Stimulated activated CD8-positive, alpha-beta memory T cell treated with anti-CD3 and anti-CD28 coated beads, Interleukin-7, amount 100 ng/mL, for 24 hours (primary cell): ENCODE data around the gene TNFSF8.

Experiments used
- DNase-seq: peaks from one replicate; pipeline ENCODE4 v3.0.0-alpha.2; 2020; ENCODE audit warnings: low read depth

Gene TNFSF8

DNA sequence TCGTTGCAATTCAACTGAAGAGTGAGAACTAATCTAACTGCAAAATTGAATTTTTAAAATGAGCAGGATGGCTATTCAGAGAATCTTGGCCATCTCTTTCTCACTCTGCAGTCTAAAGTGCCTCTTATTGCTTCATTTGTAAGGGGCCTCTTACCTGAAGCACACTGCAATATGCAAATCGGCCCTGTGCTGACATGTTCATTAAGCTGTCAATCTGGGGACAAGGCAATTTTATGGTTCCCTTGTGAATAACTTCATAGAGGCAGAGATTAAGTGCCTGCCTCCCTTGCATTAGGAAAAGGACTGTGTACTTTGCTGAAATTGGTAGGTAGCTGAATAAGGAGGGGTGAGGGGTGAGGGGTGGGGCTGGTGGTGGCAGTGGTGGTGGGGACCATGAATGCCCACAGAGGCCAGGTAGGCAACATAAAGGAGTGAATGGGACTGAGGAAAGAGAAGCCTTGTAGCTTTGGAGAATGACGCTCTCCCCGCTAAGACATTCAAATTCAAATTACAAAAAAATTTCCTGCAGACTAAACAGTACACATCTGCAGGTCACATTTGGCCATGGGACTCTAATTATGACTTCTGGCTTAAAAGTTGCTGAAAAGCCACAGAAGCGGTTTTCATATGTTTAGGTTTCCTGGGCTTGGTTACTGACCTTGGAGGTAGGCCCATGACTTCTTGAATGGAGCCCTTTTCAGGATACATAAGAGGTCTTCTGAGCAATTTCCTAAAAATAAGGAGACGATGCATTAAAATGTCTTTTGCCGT lies 25.0 kb downstream of the TNFSF8 start:
- DNase-seq: no peak

DNA sequence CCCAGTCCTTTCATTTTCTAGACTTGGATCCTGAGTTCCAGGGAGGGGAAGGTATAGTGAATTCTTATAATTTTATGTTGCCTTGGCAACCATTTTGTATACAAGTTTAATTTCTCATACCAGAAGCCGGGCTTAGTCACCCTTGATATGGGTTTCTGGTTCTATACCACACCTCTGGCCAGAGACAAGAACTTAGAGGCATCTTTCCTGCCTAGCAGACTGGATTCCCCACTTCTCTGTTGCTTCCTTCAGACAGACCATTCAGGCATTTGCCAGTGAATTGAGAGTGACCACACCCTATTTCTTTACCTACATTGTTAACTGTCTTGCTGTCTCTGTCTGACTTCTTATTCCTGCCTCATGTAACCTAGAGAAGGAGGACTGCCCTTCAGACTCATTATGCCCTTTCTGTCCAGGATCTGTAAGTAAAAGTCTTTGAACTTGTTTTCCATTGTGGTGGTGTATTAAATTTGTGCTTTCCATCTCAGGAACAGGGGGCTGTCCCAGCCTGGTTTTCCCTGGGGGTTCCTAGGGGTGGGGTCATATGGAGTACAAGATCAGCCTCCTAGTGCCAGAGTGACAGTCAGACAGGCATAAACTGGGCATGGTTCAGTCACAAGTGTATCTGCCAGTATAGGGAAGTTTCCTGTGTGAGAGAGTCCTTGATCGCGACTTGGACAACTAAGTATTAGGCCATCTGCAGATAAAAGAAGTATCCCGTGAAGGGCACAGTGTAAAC lies 27.4 kb downstream of the TNFSF8 start:
- no peak for DNase-seq

DNA sequence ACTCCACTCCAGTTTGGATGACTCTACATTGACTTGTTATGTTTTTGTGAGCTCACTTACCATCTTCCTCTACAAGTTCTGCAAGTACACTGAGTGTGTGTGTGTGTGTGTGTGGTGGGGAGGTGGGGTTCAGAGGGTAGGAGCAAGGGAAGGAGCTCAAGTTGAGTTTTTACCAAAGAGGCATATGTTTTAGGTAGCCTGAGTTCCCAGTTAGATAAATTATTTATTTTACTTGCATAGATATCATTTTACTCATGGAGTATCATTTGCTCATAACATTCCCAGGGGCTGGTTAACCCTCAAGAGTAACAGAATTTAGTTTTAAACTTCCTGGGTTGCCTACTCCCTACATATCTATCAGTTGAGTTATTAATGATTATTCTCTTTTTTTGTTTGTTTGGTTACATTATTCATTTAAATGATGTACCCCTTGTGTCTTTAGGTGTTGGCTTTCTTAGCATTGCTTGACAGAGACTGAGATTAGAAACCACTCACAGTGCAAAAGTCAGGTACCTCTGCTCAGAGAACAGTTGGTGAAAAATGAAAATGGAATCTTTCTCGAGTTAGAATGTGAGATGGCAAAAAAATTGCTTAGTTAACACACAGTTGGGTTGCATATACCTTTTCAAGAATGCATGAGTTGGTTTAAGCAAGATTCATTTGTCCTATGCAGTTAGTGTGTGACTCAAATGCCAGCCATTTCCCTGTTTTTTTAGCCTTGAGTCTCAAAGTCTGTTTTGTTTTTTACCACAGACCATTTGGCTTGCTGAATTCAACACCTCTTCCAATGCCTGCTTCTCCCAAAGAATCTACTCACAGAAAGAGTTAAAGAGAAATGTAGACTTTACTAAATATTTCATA lies 29.2 kb downstream of the TNFSF8 start:
- no peak for DNase-seq

DNA sequence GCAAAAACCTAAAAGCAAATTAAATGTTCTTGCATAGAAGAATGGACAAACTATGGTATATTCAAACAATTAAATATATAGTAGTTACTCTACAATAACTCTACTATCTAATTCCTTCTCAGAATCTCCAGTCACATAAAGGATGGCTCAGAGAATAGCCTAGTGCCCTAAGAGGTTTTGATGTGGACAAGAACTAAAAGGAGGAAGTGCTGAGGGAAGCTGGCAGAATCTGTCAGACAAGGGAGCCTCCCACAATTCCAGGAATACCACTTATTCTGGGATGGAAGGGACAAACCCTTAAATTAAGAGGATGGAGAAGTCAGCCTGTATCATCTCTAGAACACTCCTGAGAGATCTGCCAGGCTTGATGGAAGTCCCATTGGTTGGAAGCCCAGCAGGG lies 30.4 kb downstream of the TNFSF8 start:
- no peak for DNase-seq

DNA sequence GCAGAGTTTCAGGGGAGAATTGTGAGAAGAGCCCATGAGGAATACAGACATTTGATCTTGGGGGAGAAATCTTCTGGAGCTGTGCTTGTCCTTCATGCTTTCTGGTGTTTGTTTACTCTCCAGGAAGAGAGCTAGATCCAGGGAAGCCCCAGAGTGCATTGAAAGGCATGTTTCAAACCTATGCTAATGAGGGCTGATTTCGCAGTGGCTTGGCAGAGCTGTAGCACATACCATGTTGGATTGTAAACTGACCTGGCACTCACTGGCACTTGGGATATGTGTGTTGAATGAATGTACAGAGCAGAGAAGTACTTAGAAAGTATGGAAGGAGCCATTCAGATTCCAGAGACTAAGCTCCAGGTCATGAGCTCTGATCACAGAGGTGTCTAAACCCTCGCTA lies 30.9 kb downstream of the TNFSF8 start:
- DNase-seq: no peak

DNA sequence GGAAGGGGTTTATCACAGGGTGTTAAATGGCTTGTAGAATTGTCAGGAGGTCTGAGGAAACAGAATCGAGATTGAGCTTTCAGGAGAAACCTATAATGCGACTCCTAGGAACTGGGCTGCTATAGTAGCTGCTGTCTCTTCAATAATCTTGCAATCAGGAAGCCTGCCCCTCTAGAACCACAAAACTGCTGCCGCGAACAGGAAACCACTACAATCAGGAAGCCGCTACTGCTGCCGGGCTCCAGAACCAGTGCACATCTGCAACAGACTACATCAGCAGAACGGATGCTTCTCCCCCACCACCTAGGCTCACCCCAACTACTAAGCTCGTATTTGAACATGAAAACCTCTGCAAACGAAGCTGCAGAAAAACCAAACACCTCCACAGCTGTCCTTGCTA lies 31.6 kb downstream of the TNFSF8 start:
- DNase-seq: peak; percentile 45

DNA sequence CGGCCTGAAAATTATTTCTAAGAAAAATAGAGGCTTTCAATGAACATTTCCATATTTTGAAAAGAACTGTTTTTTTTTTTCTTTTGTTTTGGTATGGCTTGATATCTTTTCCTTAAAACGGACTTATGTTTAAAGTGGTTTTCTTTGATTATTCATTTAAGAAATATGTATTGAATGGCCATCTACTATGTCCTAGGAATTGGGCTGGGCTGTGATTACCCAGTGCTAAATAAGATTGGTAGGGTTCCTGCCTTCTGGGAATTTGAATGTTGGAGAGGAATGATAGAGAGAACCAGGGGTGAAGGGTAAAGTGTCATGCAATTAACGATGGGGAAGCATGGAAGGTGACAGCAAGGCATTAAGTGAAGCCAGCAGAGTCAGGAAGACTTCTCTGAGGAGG lies 33.2 kb downstream of the TNFSF8 start:
- DNase-seq: no peak

DNA sequence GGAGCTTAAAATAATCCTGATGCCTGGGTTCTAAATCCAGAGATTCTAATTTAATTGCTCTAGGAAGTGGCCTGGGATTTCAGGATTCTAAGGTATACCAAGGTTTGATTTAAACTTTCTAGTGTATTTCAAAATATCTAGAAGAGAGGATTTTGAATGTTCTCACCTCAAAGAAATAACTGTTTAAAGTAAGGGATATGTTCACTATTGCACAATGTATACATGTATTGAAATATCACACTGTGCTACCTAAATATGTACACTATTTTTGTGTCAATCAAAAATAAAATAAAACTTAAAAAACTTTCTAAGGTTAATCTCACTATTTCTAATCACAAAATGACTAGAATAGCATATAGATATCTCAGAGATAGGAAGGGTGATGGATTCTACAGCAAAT lies 34.0 kb downstream of the TNFSF8 start:
- DNase-seq: no peak

DNA sequence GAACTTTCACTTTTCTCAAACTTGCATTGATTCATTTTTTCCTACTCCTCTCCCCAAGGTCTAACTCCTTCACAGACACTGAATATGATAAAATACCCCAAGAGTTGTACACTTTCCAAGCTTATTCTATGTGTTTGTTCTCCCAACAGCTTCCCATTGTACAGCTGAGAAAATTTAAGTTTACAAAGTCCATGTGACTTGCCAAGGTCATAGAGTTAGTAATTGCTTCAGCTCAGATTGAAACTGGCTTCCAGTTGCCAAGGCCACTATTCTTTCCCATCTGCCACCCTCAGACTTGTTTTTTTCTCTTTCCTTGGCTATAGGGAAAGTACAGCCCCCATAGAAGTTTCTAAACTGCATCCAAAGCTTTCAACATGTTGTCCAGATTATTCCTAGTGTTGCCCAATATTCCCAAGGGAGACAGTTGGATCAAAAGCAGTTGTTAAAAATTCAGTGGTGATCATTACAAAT lies 34.8 kb downstream of the TNFSF8 start:
- no peak for DNase-seq

DNA sequence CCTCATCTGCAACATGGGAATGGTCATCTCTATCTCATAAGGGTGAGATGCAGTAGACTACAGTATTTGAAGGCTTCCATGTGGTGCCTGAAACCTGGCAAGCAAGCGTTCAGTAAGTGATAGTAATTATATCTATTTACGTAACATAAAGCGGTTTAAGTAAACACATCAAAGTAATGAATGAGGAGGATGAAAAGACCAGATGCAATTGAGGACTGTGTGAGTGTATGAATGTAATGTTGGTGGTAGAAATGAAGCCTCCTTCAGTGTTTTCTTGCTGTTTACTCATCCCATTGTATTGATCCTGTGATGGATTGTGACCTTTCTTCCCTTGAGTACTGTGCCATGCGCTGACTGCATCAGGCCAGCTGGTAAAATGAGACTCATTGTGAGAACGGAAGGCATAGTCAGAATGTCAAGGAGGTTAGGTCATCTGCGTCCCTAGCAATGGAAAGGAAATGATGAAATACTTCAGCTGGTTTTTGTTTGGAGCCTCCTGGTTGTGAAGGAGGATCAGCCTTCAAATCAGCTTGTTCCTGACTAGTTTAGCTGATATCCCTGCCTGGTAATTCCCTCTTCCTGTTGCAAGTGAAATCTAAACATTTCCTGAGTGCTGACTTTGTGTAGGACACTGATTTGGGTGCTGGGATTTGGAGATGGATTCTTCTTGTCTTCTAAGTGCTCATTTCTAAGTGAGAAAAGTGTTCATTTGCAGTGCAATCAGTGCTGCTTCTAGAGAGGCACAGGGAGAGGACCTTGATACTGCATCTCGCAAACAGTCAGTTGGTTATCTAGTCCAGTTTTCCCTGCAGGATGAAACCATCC lies 35.6 kb downstream of the TNFSF8 start:
- no peak for DNase-seq

DNA sequence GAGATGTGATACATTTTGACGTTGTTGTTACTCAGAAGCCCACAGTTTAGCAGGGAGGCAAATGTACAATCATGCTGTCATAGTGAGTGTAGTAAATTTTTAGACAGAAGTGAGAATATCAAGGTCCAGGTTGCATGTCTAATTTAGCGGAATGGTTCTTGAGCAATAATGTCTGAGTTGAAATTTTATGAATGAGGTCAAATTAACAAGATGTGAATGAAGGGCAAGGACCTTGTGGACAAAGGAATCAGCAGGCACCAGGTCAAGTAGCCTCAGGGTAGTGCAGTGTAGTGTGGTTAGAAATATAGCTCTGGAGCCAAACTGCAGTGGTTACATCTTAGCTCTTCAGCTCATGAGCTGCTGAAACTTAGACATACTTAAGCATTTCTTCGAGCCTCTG lies 36.2 kb downstream of the TNFSF8 start:
- DNase-seq: no peak

DNA sequence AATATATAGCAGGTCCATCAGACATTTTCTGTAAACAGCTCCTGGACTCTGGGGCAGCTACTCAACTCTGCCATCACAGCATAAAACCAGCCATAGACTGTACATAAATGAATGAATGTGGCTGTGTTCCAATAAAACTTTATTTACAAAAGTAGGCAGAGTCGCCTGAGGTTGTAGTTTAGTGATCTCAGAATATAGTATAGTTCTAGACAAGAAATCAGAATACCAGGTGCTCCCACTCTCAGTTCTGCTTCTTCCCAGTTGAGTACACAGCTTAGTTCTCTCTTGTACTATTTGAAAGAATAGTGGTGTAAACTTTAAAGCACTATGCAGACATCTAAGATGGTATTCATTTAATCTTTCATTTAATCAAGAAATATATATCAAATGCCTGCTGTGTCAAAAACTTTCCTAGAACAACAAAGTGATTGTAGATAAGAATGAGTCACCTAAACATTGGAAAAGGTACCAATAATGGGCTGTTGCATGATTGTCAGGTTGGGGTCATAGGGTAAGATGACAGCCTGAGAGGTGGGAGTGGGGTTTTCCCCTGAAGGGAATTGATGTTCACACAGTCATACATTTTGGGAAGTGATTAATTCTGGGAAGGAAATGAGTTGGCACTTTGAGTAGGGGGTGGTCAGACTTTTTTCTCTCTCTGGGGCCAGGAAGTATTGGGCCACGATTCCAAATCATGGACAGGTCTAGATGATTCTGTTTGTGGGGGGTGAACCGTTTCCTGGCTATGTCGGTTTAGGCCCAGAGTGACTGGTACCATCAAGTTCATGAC lies 37.0 kb downstream of the TNFSF8 start:
- DNase-seq: no peak

DNA sequence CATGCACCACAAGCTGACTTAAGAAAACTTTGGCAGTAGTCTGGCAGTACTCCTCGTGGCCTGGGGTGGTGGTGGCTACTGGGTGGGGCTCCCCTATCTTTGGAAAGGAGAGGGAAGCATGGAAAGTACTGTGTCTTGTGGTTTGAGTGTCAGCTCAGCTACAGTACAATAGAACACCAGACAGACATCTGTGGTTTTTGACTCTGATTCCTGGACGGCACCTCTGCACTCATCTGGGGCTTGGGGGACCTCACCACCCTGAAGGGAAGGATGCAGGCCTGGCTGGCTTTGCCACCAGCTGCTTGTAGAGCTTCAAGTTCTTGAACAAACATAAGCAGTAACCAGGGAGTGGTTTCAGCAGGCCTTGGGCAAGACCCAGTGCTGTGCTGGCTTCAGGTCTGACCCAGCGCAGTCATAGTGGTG lies 40.6 kb downstream of the TNFSF8 start:
- DNase-seq: no peak

DNA sequence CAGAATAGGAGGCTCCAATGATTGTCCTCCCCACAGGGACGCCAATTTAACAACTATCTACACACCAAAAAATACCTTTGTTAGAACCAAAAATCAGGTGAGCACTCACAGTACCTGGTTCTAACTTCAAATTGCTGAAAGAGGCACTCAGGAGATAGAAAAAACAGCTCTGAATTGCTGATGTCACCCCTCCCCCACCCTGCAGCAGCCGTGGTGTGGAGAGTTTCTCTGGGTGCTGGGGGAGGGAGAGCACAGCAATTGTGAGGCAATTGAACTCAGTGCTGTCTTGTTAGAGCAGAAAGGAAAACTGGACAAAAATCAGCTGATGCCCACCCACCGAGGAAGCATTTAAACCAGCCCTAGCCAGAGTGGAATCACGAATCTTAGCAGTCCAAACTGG lies 41.8 kb downstream of the TNFSF8 start:
- no peak for DNase-seq

DNA sequence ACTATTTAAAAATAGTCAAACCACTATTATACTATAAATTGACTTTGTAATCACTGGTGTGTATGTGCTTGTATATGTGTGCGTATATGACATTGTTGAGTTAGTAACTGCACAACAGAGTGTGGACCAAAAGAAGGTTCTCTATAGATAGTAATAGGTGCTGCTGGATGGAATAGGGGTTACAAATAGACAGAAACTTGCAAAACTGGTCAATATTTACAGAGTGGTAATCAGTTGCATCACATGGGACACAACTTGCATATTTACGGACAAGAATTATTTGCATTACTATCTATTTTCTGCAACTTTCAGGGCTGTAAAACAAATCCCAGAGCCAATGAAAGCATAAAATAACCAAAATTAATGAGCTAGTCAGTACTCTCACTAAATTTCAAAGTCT lies 42.4 kb downstream of the TNFSF8 start:
- no peak for DNase-seq

DNA sequence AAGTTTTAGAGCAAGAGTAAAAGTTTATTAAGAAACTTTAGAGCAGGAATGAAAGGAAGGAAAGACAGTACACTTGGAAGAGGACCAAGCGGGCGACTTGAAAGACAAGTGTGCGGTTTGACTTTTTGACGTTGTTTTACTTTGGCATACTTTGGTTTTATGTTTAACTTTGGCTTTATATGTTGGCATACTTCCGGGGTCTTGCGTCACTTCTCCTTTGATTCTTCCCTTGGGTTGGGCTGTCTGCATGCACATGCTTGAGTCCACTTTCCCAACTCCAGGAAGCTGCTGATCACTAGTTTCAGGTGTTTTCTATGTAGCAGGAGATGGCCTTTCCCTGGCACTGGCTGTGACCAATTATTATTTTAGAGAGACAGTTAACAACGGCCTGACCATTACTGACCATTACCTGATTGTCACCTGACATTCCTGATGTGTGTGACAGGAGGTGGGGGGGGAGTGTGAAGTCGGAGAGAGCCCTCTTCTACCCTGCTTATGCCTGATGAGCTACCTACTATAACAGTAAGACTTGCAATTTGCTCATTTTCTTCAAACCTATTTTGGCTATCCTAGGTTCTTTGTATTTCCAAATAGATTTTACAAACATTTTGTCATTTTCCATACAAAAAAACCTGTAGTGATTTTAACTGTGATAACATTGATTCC lies 45.5 kb downstream of the TNFSF8 start:
- no peak for DNase-seq

DNA sequence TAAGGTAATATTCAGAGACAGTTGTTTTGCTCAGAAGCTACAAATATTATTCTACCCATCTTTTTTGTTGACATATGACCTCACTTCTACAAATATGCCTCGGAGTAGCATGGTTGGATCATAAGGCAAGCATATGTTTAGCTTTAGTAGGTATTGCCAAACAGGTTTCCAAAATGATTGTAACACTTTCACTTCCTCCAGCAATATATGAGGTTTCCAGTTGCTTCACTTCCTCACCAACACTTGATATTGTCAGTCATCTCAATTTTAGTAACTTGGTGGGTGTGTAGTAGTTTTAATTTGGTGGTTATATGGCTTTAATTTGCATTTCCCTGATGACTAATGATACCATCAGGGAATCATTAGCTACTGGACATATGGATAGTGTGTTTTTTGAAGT lies 46.7 kb downstream of the TNFSF8 start:
- DNase-seq: no peak

DNA sequence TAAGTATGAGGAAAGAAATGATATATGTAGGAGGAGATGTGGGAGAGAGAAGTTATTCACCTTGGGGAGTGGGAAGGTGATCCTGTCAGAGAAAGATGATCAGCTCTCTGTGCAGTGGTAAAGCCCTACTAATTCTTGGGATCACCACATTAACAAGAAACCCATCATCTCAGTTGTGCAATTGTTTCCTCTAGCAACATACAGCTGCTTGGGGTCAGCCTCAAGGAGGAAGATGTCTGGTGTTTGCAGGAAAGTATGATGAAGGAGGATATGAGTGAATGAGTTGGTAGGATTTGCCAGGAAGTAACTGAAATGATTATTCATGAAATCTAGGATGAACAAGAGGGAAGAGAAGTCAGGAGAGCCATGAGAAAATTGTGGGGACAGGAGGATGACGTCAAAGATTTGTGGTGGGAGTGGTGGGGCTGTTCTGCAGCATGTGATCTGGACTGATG lies 50.1 kb downstream of the TNFSF8 start:
- no peak for DNase-seq

DNA sequence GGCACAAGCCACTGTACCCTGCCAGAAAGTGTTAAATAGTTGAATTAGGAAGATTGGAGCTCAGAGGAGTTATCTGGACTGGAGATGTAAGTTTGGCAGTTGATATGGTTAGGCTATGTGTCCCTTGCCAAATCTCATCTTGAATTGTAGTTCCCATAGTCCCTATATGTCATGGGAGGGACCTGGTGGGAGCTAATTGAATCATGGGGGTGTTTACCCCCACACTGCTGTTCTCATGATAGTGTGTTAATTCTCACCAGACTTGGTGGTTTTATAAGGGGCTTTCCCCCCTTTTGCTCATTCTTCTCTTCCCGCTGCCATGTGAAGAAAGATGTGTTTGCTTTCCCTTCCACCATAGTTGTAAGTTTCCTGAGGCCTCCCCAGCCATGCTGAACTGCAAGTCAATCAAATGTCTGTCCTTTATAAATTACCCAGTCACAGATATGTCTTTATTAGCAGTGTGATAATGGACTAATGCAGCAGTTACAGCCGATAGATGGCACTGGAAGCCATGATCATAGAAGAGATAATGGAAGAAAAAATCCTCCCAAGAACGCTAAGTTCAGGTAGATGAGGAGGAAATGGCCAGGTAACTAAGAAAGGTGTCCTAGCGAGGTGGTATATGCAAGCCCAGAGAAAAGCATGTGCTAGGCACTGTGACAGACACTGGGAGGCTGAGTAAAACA lies 51.4 kb downstream of the TNFSF8 start:
- DNase-seq: no peak

DNA sequence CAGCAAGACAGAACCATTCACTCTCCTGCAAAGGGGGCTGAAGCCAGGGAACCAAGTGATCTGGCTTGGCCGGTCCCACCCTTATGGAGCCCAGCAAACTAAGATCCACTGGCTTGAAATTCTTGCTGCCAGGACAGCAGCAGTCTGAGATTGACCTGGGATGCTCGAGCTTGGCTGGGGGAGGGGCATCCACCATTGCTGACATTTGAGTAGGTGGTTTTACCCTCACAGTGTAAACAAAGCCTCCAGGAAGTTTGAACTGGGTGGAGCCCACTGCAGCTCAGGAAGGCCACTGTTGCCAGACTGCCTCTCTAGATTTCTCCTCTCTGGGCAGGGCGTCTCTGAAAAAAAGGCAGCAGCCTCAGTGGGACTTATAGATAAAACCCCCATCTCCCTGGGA lies 60.5 kb downstream of the TNFSF8 start:
- no peak for DNase-seq
